WERI-Rb-1 (cell line): ENCODE data around the gene TBC1D16.

Experiments
- DNase-seq: peaks from one replicate; pipeline ENCODE4 v3.0.0-alpha.2; 2020
- H3K27ac ChIP-seq: fragments of 250-450 bp; sonication (Bioruptor Pico); 2 replicates; pipeline ENCODE4 v1.5.1; 2020; ENCODE audit warnings: mild to moderate bottlenecking, moderate library complexity
- H3K27me3 ChIP-seq: fragments of 250-450 bp; sonication (Bioruptor Pico); 2 replicates; pipeline ENCODE4 v1.5.1; 2021; ENCODE audit warnings: mild to moderate bottlenecking, low read depth, moderate library complexity; ENCODE audit not compliant: insufficient read depth, severe bottlenecking
- H3K36me3 ChIP-seq: fragments of 250-450 bp; sonication (Bioruptor Pico); 2 replicates; pipeline ENCODE4 v1.5.1; 2020; ENCODE audit warnings: mild to moderate bottlenecking, moderate library complexity
- H3K4me3 ChIP-seq: 2 replicates; pipeline ENCODE4 v1.5.1; 2011; ENCODE audit warnings: low read depth, mild to moderate bottlenecking, control low read depth, low read length
- H3K9me3 ChIP-seq: fragments of 250-450 bp; sonication (Bioruptor Pico); 2 replicates; pipeline ENCODE4 v1.5.1; 2021; ENCODE audit warnings: mild to moderate bottlenecking, moderate library complexity; ENCODE audit not compliant: severe bottlenecking
- CTCF ChIP-seq: IDR thresholded peaks from 2 replicates; pipeline ENCODE4 v1.5.1; 2011; ENCODE audit warnings: low read depth, mild to moderate bottlenecking, control low read depth, inconsistent platforms, low read length

Gene TBC1D16

GRCh38 chr17:80005360-80006338 is 30.0 kb downstream of the TBC1D16 start:
- Histone ChIP-seq H3K4me3 (no peak overlapping the region), H3K36me3 (peaks cover 86% of the 10 kb centered on the region), H3K27ac (peak overlapping the region; percentile 66), H3K27me3 (no peaks in the 10 kb centered on the region), H3K9me3 (peaks cover 2% of the 10 kb centered on the region)
- peak; percentile 77 for DNase-seq
- TF ChIP-seq CTCF: peak; percentile 97

- Histone ChIP-seq H3K27ac (no peak overlapping the region), H3K36me3 (peaks cover 81% of the 10 kb centered on the region), H3K9me3 (peaks cover 5% of the 10 kb centered on the region), H3K4me3 (no peak overlapping the region), H3K27me3 (no peaks in the 10 kb centered on the region)
- no peak for TF ChIP-seq CTCF
- DNase-seq: no peak
Observed at GRCh38 chr17:80003969-80004368, 31.7 kb downstream of the TBC1D16 start.

- H3K9me3 ChIP-seq: peaks cover 5% of the 10 kb centered on the region
- TF ChIP-seq CTCF: no peak
Observed at GRCh38 chr17:80002690-80003490, 32.8 kb downstream of the TBC1D16 start.

GRCh38 chr17:80002070-80002641 is 33.5 kb downstream of the TBC1D16 start:
- H3K4me3 ChIP-seq: no peak overlapping the region
- H3K36me3 ChIP-seq: peaks cover 67% of the 10 kb centered on the region
- DNase-seq: no peak
- H3K27me3 ChIP-seq: no peaks in the 10 kb centered on the region
- peaks cover 5% of the 10 kb centered on the region for H3K9me3 ChIP-seq
- no peak overlapping the region for H3K27ac ChIP-seq
- TF ChIP-seq CTCF: no peak

More at GRCh38 chr17:80002690-80003490, 32.8 kb downstream of the TBC1D16 start:
- Histone ChIP-seq H3K27ac (no peak overlapping the region), H3K4me3 (no peak overlapping the region), H3K36me3 (peaks cover 75% of the 10 kb centered on the region), H3K27me3 (no peaks in the 10 kb centered on the region)
- no peak for DNase-seq

GRCh38 chr17:80000981-80001775 is 34.5 kb downstream of the TBC1D16 start:
- DNase-seq: no peak
- Histone ChIP-seq H3K36me3 (peaks cover 60% of the 10 kb centered on the region), H3K4me3 (no peak overlapping the region), H3K27ac (no peak overlapping the region), H3K9me3 (peaks cover 5% of the 10 kb centered on the region), H3K27me3 (no peaks in the 10 kb centered on the region)
- TF ChIP-seq CTCF: no peak
